HEK293 (cell line): ENCODE data around the gene SPPL2C.

Experiments
- CTCF ChIA-PET: fragments of 350-600 bp; formaldehyde crosslinking; extraction: SDS; loops from one replicate; lab custom pipeline; 2021; ENCODE audit warnings: antibody characterized with exemption; lab: Yijun Ruan, JAX
- POLR2A ChIA-PET: fragments of 300-600 bp; formaldehyde crosslinking; extraction: SDS; loops from one replicate; lab custom pipeline; 2020; ENCODE audit warnings: antibody characterized with exemption, inconsistent platforms; lab: Yijun Ruan, JAX
- H3K27ac ChIP-seq: fragments of 200-500 bp; sonication (Bioruptor generic); 2 replicates; pipeline ENCODE4 v1.5.1; 2014; ENCODE audit warnings: low read depth, low read length, control low read depth, inconsistent platforms; ENCODE audit errors: extremely low read depth
- H3K36me3 ChIP-seq, 2 experiments: fragments of 200-500 bp in 1 of 2; sonication (Bioruptor generic) in 1 of 2; 1 replicate in 1 of 2; 2 replicates in 1 of 2; pipeline ENCODE4 v1.5.1; 2014 to 2017; ENCODE audit warnings: inconsistent platforms in 2 of 2, low read length in 2 of 2; ENCODE audit not compliant: control insufficient read depth in 2 of 2, insufficient read depth in 1 of 2
- H3K4me1 ChIP-seq: fragments of 200-500 bp; sonication (Bioruptor generic); 2 replicates; pipeline ENCODE4 v1.5.1; 2014; ENCODE audit warnings: mild to moderate bottlenecking, low read length, inconsistent platforms; ENCODE audit not compliant: control insufficient read depth, insufficient read depth
- H3K4me3 ChIP-seq: 2 replicates; pipeline ENCODE4 v1.5.1; 2011; ENCODE audit warnings: low read depth, mild to moderate bottlenecking, control low read depth, low read length, moderate library complexity
- H3K9me3 ChIP-seq: fragments of 200-500 bp; sonication (Bioruptor generic); 2 replicates; pipeline ENCODE4 v1.5.1; 2014; ENCODE audit warnings: low read depth, low read length, inconsistent platforms; ENCODE audit not compliant: control insufficient read depth, insufficient read depth
- AEBP2 ChIP-seq: fragments of 450-650 bp; formaldehyde crosslinking; IDR thresholded peaks from 2 replicates; pipeline ENCODE4 v1.5.1; 2016; ENCODE audit warnings: missing biosample characterization, missing genetic modification characterization, borderline replicate concordance
- EGR2 ChIP-seq: fragments of 450-650 bp; formaldehyde crosslinking; IDR thresholded peaks from 2 replicates; pipeline ENCODE4 v1.5.1; 2016; ENCODE audit warnings: low read depth, missing biosample characterization, missing genetic modification characterization
- GLIS2 ChIP-seq: fragments of 450-650 bp; formaldehyde crosslinking; IDR thresholded peaks from 2 replicates; pipeline ENCODE4 v1.5.1; 2016; ENCODE audit warnings: missing biosample characterization, missing genetic modification characterization
- HOXA7 ChIP-seq: sonication (generic); formaldehyde crosslinking; IDR thresholded peaks from 2 replicates; pipeline ENCODE4 v1.8.1; 2022; ENCODE audit warnings: missing genetic modification reagents, borderline replicate concordance
- REPIN1 ChIP-seq: fragments of 450-650 bp; formaldehyde crosslinking; IDR thresholded peaks from 2 replicates; pipeline ENCODE4 v1.5.1; 2017; ENCODE audit warnings: missing biosample characterization, missing genetic modification characterization, low read depth
- REST ChIP-seq: fragments of 450-650 bp; formaldehyde crosslinking; IDR thresholded peaks from 2 replicates; pipeline ENCODE4 v1.5.1; 2016; ENCODE audit warnings: missing biosample characterization, missing genetic modification characterization
- SCRT1 ChIP-seq: fragments of 450-650 bp; formaldehyde crosslinking; IDR thresholded peaks from 2 replicates; pipeline ENCODE4 v1.5.1; 2016; ENCODE audit warnings: missing biosample characterization, missing genetic modification characterization, borderline replicate concordance
- SETDB1 ChIP-seq: IDR thresholded peaks from one replicate; pipeline ENCODE4 v1.6.1; 2017; ENCODE audit warnings: mild to moderate bottlenecking, low read length, moderate library complexity, mixed read lengths; ENCODE audit not compliant: insufficient read length
- SP2 ChIP-seq: fragments of 450-650 bp; formaldehyde crosslinking; IDR thresholded peaks from 2 replicates; pipeline ENCODE4 v1.5.1; 2016; ENCODE audit warnings: missing biosample characterization, missing genetic modification characterization
- SP7 ChIP-seq: fragments of 450-650 bp; formaldehyde crosslinking; IDR thresholded peaks from 2 replicates; pipeline ENCODE4 v1.5.1; 2016; ENCODE audit warnings: missing biosample characterization, missing genetic modification characterization
- TRIM28 ChIP-seq: IDR thresholded peaks from 2 replicates; pipeline ENCODE4 v1.6.1; 2011; ENCODE audit warnings: low read length, control low read depth, borderline replicate concordance
- WT1 ChIP-seq: fragments of 450-650 bp; formaldehyde crosslinking; IDR thresholded peaks from 2 replicates; pipeline ENCODE4 v1.5.1; 2016; ENCODE audit warnings: missing biosample characterization, missing genetic modification characterization
- ZBTB10 ChIP-seq: fragments of 450-650 bp; formaldehyde crosslinking; IDR thresholded peaks from 2 replicates; pipeline ENCODE4 v1.5.1; 2016; ENCODE audit warnings: missing biosample characterization, missing genetic modification characterization
- ZBTB48 ChIP-seq: fragments of 450-650 bp; formaldehyde crosslinking; IDR thresholded peaks from 2 replicates; pipeline ENCODE4 v1.5.1; 2016; ENCODE audit warnings: missing biosample characterization, missing genetic modification characterization
- ZFHX2 ChIP-seq: fragments of 450-650 bp; formaldehyde crosslinking; conservative IDR thresholded peaks from 2 replicates; pipeline ENCODE4 v1.5.1; 2016; ENCODE audit warnings: missing biosample characterization, missing genetic modification characterization
- ZNF121 ChIP-seq: fragments of 450-650 bp; formaldehyde crosslinking; IDR thresholded peaks from 2 replicates; pipeline ENCODE4 v1.5.1; 2016; ENCODE audit warnings: missing biosample characterization, missing genetic modification characterization
- ZNF169 ChIP-seq: fragments of 450-650 bp; formaldehyde crosslinking; IDR thresholded peaks from 2 replicates; pipeline ENCODE4 v1.5.1; 2016; ENCODE audit warnings: missing biosample characterization, missing genetic modification characterization
- ZNF23 ChIP-seq: fragments of 450-650 bp; formaldehyde crosslinking; IDR thresholded peaks from 2 replicates; pipeline ENCODE4 v1.5.1; 2016; ENCODE audit warnings: missing biosample characterization, missing genetic modification characterization, borderline replicate concordance
- ZNF37A ChIP-seq: fragments of 450-650 bp; IDR thresholded peaks from 2 replicates; pipeline ENCODE4 v1.5.1; 2018; ENCODE audit warnings: missing biosample characterization, missing genetic modification characterization
- ZNF404 ChIP-seq: fragments of 450-650 bp; formaldehyde crosslinking; IDR thresholded peaks from 2 replicates; pipeline ENCODE4 v1.5.1; 2017; ENCODE audit warnings: missing biosample characterization, missing genetic modification characterization
- ZNF555 ChIP-seq: fragments of 450-650 bp; formaldehyde crosslinking; conservative IDR thresholded peaks from 2 replicates; pipeline ENCODE4 v1.5.1; 2017; ENCODE audit warnings: missing biosample characterization, mild to moderate bottlenecking, missing genetic modification characterization, inconsistent platforms
- ZNF571 ChIP-seq: fragments of 450-650 bp; formaldehyde crosslinking; IDR thresholded peaks from 2 replicates; pipeline ENCODE4 v1.5.0; 2017; ENCODE audit warnings: missing biosample characterization, missing genetic modification characterization
- ZNF580 ChIP-seq: fragments of 450-650 bp; formaldehyde crosslinking; IDR thresholded peaks from 2 replicates; pipeline ENCODE4 v1.5.1; 2016; ENCODE audit warnings: missing biosample characterization, missing genetic modification characterization
- ZNF621 ChIP-seq: fragments of 450-650 bp; formaldehyde crosslinking; IDR thresholded peaks from 2 replicates; pipeline ENCODE4 v1.5.1; 2017; ENCODE audit warnings: missing biosample characterization, missing genetic modification characterization
- ZNF677 ChIP-seq: fragments of 450-650 bp; IDR thresholded peaks from 2 replicates; pipeline ENCODE4 v1.5.0; 2018; ENCODE audit warnings: missing biosample characterization, mild to moderate bottlenecking, missing genetic modification characterization, moderate library complexity
- ZNF768 ChIP-seq: fragments of 450-650 bp; formaldehyde crosslinking; IDR thresholded peaks from 2 replicates; pipeline ENCODE4 v1.5.1; 2018; ENCODE audit warnings: missing biosample characterization, mild to moderate bottlenecking, missing genetic modification characterization
- ZNF837 ChIP-seq: fragments of 450-650 bp; formaldehyde crosslinking; IDR thresholded peaks from 2 replicates; pipeline ENCODE4 v1.5.1; 2016; ENCODE audit warnings: missing biosample characterization, missing genetic modification characterization
- ZSCAN18 ChIP-seq: fragments of 450-650 bp; formaldehyde crosslinking; IDR thresholded peaks from 2 replicates; pipeline ENCODE4 v1.5.1; 2016; ENCODE audit warnings: missing biosample characterization, missing genetic modification characterization
- ZSCAN23 ChIP-seq: fragments of 450-650 bp; formaldehyde crosslinking; IDR thresholded peaks from 2 replicates; pipeline ENCODE4 v1.5.1; 2016; ENCODE audit warnings: missing biosample characterization, missing genetic modification characterization

SPPL2C gene

GRCh38 chr17:45836047-45837044 is 8.3 kb upstream of the SPPL2C start (continued):
- no peak for TF ChIP-seq ZNF404 (tag by site-specific recombination)
- no peak for TF ChIP-seq SP2 (tag by site-specific recombination)
- no peak for TF ChIP-seq WT1 (tag by site-specific recombination)
- no peak for TF ChIP-seq ZNF677 (tag by site-specific recombination)
- TF ChIP-seq ZNF37A (tag by site-specific recombination), result peak; percentile 93
- TF ChIP-seq ZFHX2, result peak; percentile 62
- no peak for TF ChIP-seq ZBTB10
- TF ChIP-seq ZBTB48 (tag by site-specific recombination), result no peak
- no peak for TF ChIP-seq ZNF580 (tag by site-specific recombination)
- TF ChIP-seq HOXA7 (CRISPR knock-in tag), result no peak
- no peak for TF ChIP-seq ZNF169 (tag by site-specific recombination)
- no peak for TF ChIP-seq ZSCAN23 (tag by site-specific recombination)
- TF ChIP-seq ZNF768 (tag by site-specific recombination), result no peak
- TF ChIP-seq EGR2, result 0 out of 2 replicates have a peak, but pooled peaks have one; percentile 24

GRCh38 chr17:45837187-45837586 is 7.5 kb upstream of the SPPL2C start:
- H3K36me3 ChIP-seq, result no peaks in the 10 kb centered on the region
- ChIA-PET CTCF (interaction anchor here (0.8 kb wide), 1 partner anchor 15 kb away, joined by 3 read pairs; no protein-coding TSS in a partner anchor), POLR2A (no interaction called here)
- H3K9me3 ChIP-seq, result no peaks in the 10 kb centered on the region
- no peak overlapping the region for H3K27ac ChIP-seq
- no peaks in the 10 kb centered on the region for H3K4me1 ChIP-seq
- no peak overlapping the region for H3K4me3 ChIP-seq
- TF ChIP-seq ZSCAN18 (tag by site-specific recombination) (no peak), REST (tag by site-specific recombination) (no peak), ZNF837 (tag by site-specific recombination) (no peak), ZFHX2 (no peak), ZNF121 (tag by site-specific recombination) (no peak), ZNF555 (no peak), TRIM28 (no peak), ZNF23 (no peak), SCRT1 (no peak), ZNF571 (tag by site-specific recombination) (no peak), GLIS2 (tag by site-specific recombination) (no peak), AEBP2 (tag by site-specific recombination) (no peak), SETDB1 (no peak), ZNF621 (tag by site-specific recombination) (no peak), SP7 (tag by site-specific recombination) (no peak), REPIN1 (no peak)
